ENCODE data around the gene GTF3C1. TPM values are rescaled to one million over a fixed set of nuclear protein-coding genes. Genes with fewer than 3 reads are reported as not detected.

Gene GTF3C1
- total RNA-seq, 2 donors from 2014 or later = 51.9 to 83.2 TPM

DNA sequence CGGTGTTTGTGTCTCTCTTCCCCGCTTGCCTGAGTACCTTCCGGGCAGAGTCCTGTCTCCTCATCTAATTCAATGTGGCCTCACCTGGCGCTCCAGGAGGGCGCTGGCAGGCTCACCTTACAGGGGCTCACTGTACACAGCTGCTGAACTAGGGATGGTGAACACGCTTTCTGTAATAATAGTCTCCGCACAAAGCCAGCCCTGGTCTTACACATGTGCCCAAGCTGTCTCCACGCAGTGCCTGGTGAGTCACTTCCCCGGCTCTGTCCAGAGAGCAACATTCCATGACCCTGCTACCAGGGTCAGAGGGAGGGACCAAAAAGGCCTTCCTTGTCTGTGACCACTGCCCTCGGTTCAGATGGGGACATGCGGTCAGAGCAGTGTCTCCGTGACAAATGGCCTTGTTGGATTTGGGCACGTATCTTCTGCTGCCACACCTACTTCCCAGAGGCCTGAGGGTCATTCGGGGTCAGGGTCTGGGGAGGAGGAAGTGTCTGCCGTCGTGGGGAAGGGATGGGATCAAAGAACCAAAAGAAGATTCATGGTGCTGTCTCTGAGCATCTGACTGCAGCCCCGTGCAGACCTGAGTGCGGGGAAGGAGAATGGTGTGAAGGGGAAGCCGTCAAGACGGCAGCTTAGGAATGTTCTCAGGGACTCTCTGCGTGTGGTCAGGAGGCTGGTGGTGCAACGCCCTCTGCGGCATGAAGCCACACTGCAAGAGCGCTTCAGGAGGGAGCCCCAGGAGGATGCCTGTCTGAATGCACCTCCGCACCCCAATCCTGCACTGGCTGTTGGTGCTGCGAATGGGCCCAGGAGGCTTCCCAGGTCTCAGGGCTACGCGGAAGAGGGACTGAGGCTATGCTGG, 78.9 kb downstream of the GTF3C1 start:
- H3K27ac ChIP-seq = no peak overlapping the region
- no peak overlapping the region for H3K4me3 ChIP-seq
- no peaks in the 10 kb centered on the region for H3K9me3 ChIP-seq
- no peaks in the 10 kb centered on the region for H3K4me1 ChIP-seq (ENCODE audit: control insufficient read depth in 1 of 2, low read depth in 2 of 2)
- DNase-seq (ENCODE audit: low spot score) (peak; percentile 36), ATAC-seq (ENCODE audit: insufficient number of reproducible peaks, low FRiP score, low read depth) (peak; percentile 72)
- TF ChIP-seq, protein P1, sequence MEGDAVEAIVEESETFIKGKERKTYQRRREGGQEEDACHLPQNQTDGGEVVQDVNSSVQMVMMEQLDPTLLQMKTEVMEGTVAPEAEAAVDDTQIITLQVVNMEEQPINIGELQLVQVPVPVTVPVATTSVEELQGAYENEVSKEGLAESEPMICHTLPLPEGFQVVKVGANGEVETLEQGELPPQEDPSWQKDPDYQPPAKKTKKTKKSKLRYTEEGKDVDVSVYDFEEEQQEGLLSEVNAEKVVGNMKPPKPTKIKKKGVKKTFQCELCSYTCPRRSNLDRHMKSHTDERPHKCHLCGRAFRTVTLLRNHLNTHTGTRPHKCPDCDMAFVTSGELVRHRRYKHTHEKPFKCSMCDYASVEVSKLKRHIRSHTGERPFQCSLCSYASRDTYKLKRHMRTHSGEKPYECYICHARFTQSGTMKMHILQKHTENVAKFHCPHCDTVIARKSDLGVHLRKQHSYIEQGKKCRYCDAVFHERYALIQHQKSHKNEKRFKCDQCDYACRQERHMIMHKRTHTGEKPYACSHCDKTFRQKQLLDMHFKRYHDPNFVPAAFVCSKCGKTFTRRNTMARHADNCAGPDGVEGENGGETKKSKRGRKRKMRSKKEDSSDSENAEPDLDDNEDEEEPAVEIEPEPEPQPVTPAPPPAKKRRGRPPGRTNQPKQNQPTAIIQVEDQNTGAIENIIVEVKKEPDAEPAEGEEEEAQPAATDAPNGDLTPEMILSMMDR (IDR thresholded peaks at IDR 0.05) = no peak
- peaks cover 73% of the 10 kb centered on the region for H3K36me3 ChIP-seq
- H3K27me3 ChIP-seq (replicated peaks; ENCODE audit: insufficient read depth) = no peaks in the 10 kb centered on the region

DNA sequence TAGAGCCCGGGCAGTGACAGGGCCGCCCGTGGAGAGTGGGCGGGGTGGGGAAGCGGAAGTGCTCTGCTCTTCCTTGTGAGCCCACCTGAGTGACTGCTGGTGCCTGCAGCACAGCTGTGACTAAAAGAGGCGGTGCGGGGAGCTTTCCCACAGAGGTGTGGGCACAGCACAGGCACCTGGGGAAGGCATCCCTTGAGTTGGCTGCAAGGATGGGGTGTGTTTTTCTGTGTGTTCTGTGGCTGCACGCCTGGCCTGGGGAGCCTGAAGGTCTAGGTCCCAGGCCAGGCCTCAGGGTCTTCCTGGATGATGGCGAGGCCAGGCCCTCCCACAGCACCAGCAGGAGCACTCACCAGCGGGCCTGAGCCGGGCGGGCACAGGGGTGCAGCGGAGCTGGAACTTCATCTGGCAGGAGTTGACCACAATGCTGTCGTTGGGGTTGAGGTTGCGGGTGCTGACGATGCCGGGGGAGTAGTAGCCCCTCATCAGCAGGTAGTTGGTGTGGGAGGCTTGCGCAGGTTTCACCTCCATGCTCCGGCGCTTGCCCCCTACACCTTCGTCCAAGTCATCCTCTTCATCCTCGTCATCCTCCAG, 80.7 kb downstream of the GTF3C1 start:
- DNase-seq (ENCODE audit: low spot score) (no peak), ATAC-seq (ENCODE audit: insufficient number of reproducible peaks, low FRiP score, low read depth) (no peak)
- H3K36me3 ChIP-seq = peaks cover 70% of the 10 kb centered on the region
- no peaks in the 10 kb centered on the region for H3K27me3 ChIP-seq (replicated peaks; ENCODE audit: insufficient read depth)
- no peaks in the 10 kb centered on the region for H3K4me1 ChIP-seq (ENCODE audit: control insufficient read depth in 1 of 2, low read depth in 2 of 2)
- H3K4me3 ChIP-seq = no peak overlapping the region
- no peak overlapping the region for H3K27ac ChIP-seq
- TF ChIP-seq, protein P1 (IDR thresholded peaks at IDR 0.05) = no peak
- no peaks in the 10 kb centered on the region for H3K9me3 ChIP-seq

DNA sequence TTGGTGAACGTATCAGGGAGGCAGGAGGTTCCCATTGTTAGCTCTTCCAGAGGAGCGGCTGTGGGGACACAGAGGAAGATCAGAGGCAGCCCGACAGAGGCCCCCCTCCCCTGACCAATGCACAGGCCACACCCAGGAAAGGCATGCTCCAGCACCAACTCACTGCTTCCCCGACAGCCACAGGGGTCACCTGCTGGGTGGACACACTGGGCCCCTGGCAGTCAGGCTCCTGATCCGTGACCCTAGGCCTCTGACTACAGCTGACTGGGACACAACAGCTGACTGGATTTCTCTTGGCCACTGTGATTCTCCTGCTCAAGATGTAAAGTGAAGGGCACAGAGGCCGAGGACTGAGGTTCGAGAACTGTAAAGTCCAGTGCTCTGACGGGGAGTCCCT, 84.2 kb downstream of the GTF3C1 start:
- no peak overlapping the region for H3K4me3 ChIP-seq
- peaks cover 57% of the 10 kb centered on the region for H3K36me3 ChIP-seq
- H3K4me1 ChIP-seq (ENCODE audit: control insufficient read depth in 1 of 2, low read depth in 2 of 2) = peaks cover 0 to 4% of the 10 kb centered on the region in 2 donors
- no peaks in the 10 kb centered on the region for H3K9me3 ChIP-seq
- TF ChIP-seq, protein P1 (IDR thresholded peaks at IDR 0.05) = no peak
- H3K27ac ChIP-seq = no peak overlapping the region
- no peak for DNase-seq (ENCODE audit: low spot score)
- ATAC-seq (ENCODE audit: insufficient number of reproducible peaks, low FRiP score, low read depth) = no peak
- H3K27me3 ChIP-seq (replicated peaks; ENCODE audit: insufficient read depth) = no peaks in the 10 kb centered on the region

DNA sequence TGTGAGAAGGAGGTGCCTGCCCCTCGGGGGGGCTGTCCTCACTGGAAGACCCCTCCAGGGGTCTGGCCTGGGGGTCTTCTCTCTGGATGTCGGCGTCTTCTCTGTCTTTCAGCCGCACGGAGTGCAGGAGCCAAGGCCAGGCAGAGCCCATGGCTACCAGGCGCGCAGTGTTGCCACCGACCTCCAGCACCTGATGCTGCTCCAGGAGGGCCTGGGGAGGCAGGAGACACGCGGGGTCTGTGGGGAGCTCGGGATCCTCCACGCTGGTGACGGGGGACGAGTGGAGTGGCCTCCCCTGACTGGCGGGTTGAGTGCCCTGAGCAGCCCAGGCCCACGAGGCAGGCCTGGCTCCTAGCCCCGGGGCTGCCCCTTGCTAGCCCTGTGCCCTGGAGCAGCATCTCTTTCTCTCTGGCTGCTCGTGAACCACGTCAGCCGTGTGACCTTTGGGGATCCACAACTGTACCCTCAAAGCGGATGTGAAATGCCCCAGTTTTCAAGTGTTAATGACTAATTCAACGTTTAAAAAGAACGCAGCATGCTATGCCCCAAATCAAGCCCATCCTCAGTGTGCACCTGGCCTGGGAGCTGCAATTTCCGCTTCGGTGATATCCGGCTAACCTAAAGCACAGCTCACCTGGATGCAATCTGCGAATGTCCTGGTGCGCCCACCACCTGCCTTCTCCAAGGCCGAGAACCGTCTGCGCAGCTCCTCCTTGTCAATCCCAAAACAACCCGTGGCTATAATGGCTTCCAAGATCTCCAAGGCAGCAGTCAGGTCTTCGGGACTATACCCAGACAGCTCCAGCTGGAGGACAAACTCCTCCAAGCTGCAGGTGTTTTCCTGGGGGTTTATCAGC, 84.9 kb downstream of the GTF3C1 start:
- H3K27me3 ChIP-seq (replicated peaks; ENCODE audit: insufficient read depth) = no peaks in the 10 kb centered on the region
- TF ChIP-seq, protein P1 (IDR thresholded peaks at IDR 0.05) = no peak
- ATAC-seq (ENCODE audit: insufficient number of reproducible peaks, low FRiP score, low read depth) (no peak), DNase-seq (ENCODE audit: low spot score) (no peak)
- H3K36me3 ChIP-seq = peaks cover 52% of the 10 kb centered on the region
- no peak overlapping the region for H3K4me3 ChIP-seq
- H3K9me3 ChIP-seq = no peaks in the 10 kb centered on the region
- no peak overlapping the region for H3K27ac ChIP-seq
- peaks cover 0 to 8% of the 10 kb centered on the region in 2 donors for H3K4me1 ChIP-seq (ENCODE audit: control insufficient read depth in 1 of 2, low read depth in 2 of 2)

Data from thoracic aorta (tissue), 2 donors.